Naive thymus-derived CD4-positive, alpha-beta T cell (primary cell): ENCODE measurements around the gene KIF26B. TPM values are rescaled to one million over a fixed set of nuclear protein-coding genes. Genes with fewer than 3 reads are reported as not detected.

Experiments
- ATAC-seq: fragments of 150-1000 bp; cut with Tn5 transposase; 2 replicates; pipeline ENCODE4 v1.10.0; 2021; ENCODE audit warnings: mild to moderate bottlenecking, moderate library complexity
- CTCF ChIA-PET: fragments of 350-600 bp; sonication (Branson Sonifier 250); formaldehyde crosslinking; loops from one replicate; lab custom pipeline; 2021; ENCODE audit warnings: antibody characterized with exemption; lab: Charles Lee
- POLR2A ChIA-PET: fragments of 350-600 bp; sonication (Branson Sonifier 250); formaldehyde crosslinking; loops from one replicate; lab custom pipeline; 2021; ENCODE audit warnings: antibody characterized with exemption, inconsistent platforms; lab: Charles Lee
- DNase-seq, 9 donors: peaks; one replicate each; pipeline versions ENCODE4 v3.0.0 to v3.0.0-alpha.2; 2020 to 2022; ENCODE audit warnings: mixed read lengths in 1 of 9
- H3K27ac ChIP-seq: one replicate; pipeline ENCODE4 v1.7.0; 2013; ENCODE audit warnings: mild to moderate bottlenecking, low read depth, low read length, moderate library complexity
- H3K27me3 ChIP-seq, 2 donors: one replicate each; pipeline ENCODE4 v1.7.0; 2013; ENCODE audit warnings: low read length in 2 of 2, mild to moderate bottlenecking in 2 of 2, moderate library complexity in 2 of 2; ENCODE audit not compliant: control insufficient read depth in 2 of 2, insufficient read depth in 2 of 2
- H3K36me3 ChIP-seq, 3 experiments: 1 replicate in 2 of 3; 2 replicates in 1 of 3; pipeline ENCODE4 v1.7.0; 2013; ENCODE audit warnings: low read length in 3 of 3, mild to moderate bottlenecking in 3 of 3, moderate library complexity in 1 of 3; ENCODE audit not compliant: insufficient read depth in 3 of 3, control insufficient read depth in 2 of 3
- H3K4me1 ChIP-seq, 2 donors: one replicate each; pipeline ENCODE4 v1.7.0; 2013; ENCODE audit warnings: low read length in 2 of 2, mild to moderate bottlenecking in 2 of 2, moderate library complexity in 1 of 2; ENCODE audit not compliant: control insufficient read depth in 2 of 2, insufficient read depth in 2 of 2
- H3K4me3 ChIP-seq: 2 replicates; pipeline ENCODE4 v1.7.0; 2013; ENCODE audit warnings: mild to moderate bottlenecking, low read length
- H3K9me3 ChIP-seq, 3 experiments: 1 replicate in 2 of 3; 2 replicates in 1 of 3; pipeline ENCODE4 v1.7.0; 2013; ENCODE audit warnings: low read length in 3 of 3; ENCODE audit not compliant: control insufficient read depth in 2 of 3
- H3K27ac Mint-ChIP-seq, 9 donors: one replicate each; pipeline ENCODE4 v1.8.0; 2020 to 2022; ENCODE audit warnings: mixed read lengths in 9 of 9, mild to moderate bottlenecking in 8 of 9, moderate library complexity in 5 of 9, inconsistent platforms in 2 of 9
- H3K27me3 Mint-ChIP-seq, 5 donors: one replicate each; pipeline ENCODE4 v1.8.0; 2021 to 2022; ENCODE audit warnings: mixed read lengths in 5 of 5, mild to moderate bottlenecking in 1 of 5
- H3K36me3 Mint-ChIP-seq, 5 donors: one replicate each; pipeline ENCODE4 v1.8.0; 2020 to 2022; ENCODE audit warnings: mixed read lengths in 5 of 5, mild to moderate bottlenecking in 3 of 5, inconsistent platforms in 1 of 5
- H3K4me1 Mint-ChIP-seq, 7 donors: one replicate each; pipeline ENCODE4 v1.8.0; 2020 to 2022; ENCODE audit warnings: mixed read lengths in 7 of 7, mild to moderate bottlenecking in 3 of 7, inconsistent platforms in 1 of 7
- H3K4me3 Mint-ChIP-seq, 10 donors: one replicate each; pipeline ENCODE4 v1.8.0; 2020 to 2022; ENCODE audit warnings: mild to moderate bottlenecking in 10 of 10, mixed read lengths in 10 of 10, moderate library complexity in 6 of 10, inconsistent platforms in 2 of 10
- H3K9me3 Mint-ChIP-seq, 11 donors: one replicate each; pipeline ENCODE4 v1.8.0; 2020 to 2022; ENCODE audit warnings: mixed read lengths in 11 of 11, mild to moderate bottlenecking in 4 of 11, inconsistent platforms in 1 of 11, moderate library complexity in 1 of 11
- intact Hi-C, 2 donors: fragments of 100-400 bp; cut with micrococcal nuclease; formaldehyde crosslinking; loops; one replicate each; pipeline ENCODE4 v1.15.1; 2023
- polyA plus RNA-seq, 2 donors: library from polyadenylated mRNA; unstranded; fragments of 300-500 nt; fragmentation: Illumina TruSeq; gene quantifications; one replicate each; pipeline ENCODE4 v1.2.3, GENCODE V29; 2021
- total RNA-seq, 6 experiments: library from RNA in 5 of 6; stranded (reverse) in 5 of 6; gene quantifications; 1 replicate in 5 of 6; 2 replicates in 1 of 6; pipeline ENCODE4 v1.2.3 and lab custom pipeline; 2021 to 2026

Gene KIF26B
- total and polyA plus RNA-seq, 7 experiments from 2014 or later, result 0.06 to 0.24 (median 0.21) TPM; not detected in 4

DNA sequence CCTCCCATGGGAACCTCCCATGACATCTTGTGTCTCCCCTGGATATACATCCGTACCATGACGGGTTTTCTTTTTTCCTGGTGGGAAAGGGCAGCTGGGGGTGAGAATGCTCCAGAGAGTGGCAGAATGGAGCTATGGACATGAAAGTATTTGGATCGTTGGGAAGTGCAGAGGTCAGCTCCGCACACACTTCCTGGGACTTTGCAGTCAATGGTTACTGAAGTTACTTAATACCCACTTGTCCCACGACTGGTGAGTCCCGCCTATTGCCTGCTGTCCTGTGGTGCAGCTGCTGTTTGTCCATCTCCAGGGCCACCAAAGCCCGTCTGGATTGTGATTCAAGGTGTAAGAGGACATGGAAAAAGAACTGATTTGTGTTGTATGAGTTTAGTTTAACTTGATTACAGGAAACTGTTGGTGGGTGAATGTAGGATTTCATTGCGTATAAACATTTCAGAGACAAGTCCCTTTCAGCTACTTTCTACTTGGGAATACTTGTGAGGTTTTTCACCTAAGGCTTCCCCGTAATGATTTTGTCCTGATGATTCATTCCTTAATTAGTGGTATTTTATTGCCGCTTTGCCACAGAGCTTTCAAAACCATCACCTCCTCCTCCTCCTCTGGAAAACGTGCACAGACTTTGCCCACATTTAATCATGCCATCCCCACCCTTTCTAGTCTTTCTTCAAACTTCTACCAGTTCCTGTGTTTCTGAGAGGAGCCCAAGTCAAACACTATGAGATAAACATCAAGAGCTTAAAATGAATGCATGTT lies 308.8 kb downstream of the KIF26B start:
- Histone ChIP-seq H3K9me3 (no peaks in the 10 kb centered on the region), H3K4me3 (no peak overlapping the region), H3K36me3 (no peaks in the 10 kb centered on the region), H3K27me3 (no peaks in the 10 kb centered on the region), H3K27ac (no peak overlapping the region), H3K4me1 (no peaks in the 10 kb centered on the region)
- DNase-seq, result no peak
- ATAC-seq, result no peak
- CTCF ChIA-PET, result no interaction called here
- H3K27me3 Mint-ChIP-seq, result peaks cover 0 to 20% (median 6%) of the 10 kb centered on the region in 5 donors
- H3K36me3 Mint-ChIP-seq, result no peaks in the 10 kb centered on the region
- peaks cover 0 to 1% (median 0%) of the 10 kb centered on the region in 7 donors for H3K4me1 Mint-ChIP-seq
- no peak overlapping the region for H3K27ac Mint-ChIP-seq
- intact Hi-C loops, result no loop called here
- peaks cover 0 to 4% (median 0%) of the 10 kb centered on the region in 11 donors for H3K9me3 Mint-ChIP-seq
- POLR2A ChIA-PET, result no interaction called here
- no peak overlapping the region for H3K4me3 Mint-ChIP-seq

DNA sequence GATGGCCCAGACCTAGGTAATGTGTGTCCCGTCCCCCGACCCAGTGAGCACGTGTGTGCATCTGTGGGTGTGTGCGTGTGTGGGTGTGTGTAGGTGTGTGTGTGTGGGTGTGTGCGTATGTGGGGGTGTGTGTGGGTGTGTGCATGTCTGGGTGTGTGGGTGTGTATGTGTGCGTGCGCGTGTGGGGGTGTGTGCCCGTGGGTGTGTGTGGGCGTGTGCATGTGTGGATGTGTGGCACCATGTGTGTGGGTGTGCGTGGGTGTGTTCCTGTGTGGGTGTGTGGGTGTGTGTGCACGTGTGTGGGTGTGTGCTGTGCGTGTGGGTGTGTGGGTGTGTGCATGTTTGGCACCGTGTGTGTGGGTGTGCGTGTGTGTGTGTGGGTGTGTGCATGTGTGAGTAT lies 309.5 kb downstream of the KIF26B start:
- Mint-ChIP-seq H3K4me1 (peaks cover 0 to 1% (median 0%) of the 10 kb centered on the region in 7 donors), H3K36me3 (no peaks in the 10 kb centered on the region), H3K27ac (no peak overlapping the region), H3K27me3 (peaks cover 0 to 20% (median 5%) of the 10 kb centered on the region in 5 donors), H3K9me3 (peaks cover 0 to 4% (median 0%) of the 10 kb centered on the region in 11 donors), H3K4me3 (no peak overlapping the region)
- Histone ChIP-seq H3K27me3 (no peaks in the 10 kb centered on the region), H3K4me3 (no peak overlapping the region), H3K9me3 (no peaks in the 10 kb centered on the region), H3K4me1 (no peaks in the 10 kb centered on the region), H3K27ac (no peak overlapping the region), H3K36me3 (no peaks in the 10 kb centered on the region)
- ATAC-seq, result peak; percentile 32
- intact Hi-C loops, result no loop called here
- ChIA-PET CTCF (no interaction called here), POLR2A (no interaction called here)
- no peak for DNase-seq

DNA sequence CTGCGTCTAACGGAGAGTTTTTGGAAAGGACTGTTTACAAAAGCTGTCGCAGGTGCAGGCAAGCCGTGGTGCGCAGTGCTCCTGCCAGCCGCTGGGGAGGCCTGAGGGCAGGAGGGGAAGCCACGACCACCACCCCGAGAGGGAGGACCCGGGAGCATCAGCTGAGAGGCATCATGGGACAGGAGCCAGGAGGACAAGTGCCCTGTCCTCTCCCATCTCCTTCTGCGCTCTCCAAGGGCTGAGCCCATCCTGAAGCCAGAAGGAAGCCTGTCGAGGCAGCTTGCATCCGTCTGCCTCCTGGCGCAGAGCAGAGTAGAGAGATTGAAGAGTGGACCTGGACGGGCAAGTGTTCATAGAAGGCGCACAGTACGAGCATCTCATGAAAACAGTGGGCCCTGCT lies 310.9 kb downstream of the KIF26B start:
- Histone ChIP-seq H3K36me3 (no peaks in the 10 kb centered on the region), H3K4me3 (no peak overlapping the region), H3K9me3 (no peaks in the 10 kb centered on the region), H3K27ac (no peak overlapping the region), H3K27me3 (no peaks in the 10 kb centered on the region), H3K4me1 (no peaks in the 10 kb centered on the region)
- DNase-seq (no peak), ATAC-seq (no peak)
- Mint-ChIP-seq H3K27me3 (peaks cover 0 to 14% (median 4%) of the 10 kb centered on the region in 5 donors), H3K27ac (no peak overlapping the region), H3K4me3 (no peak overlapping the region), H3K4me1 (peaks cover 0 to 1% (median 0%) of the 10 kb centered on the region in 7 donors), H3K9me3 (peaks cover 0 to 8% (median 0%) of the 10 kb centered on the region in 11 donors), H3K36me3 (no peaks in the 10 kb centered on the region)
- intact Hi-C loops, result no loop called here
- CTCF ChIA-PET, result no interaction called here
- POLR2A ChIA-PET, result no interaction called here

DNA sequence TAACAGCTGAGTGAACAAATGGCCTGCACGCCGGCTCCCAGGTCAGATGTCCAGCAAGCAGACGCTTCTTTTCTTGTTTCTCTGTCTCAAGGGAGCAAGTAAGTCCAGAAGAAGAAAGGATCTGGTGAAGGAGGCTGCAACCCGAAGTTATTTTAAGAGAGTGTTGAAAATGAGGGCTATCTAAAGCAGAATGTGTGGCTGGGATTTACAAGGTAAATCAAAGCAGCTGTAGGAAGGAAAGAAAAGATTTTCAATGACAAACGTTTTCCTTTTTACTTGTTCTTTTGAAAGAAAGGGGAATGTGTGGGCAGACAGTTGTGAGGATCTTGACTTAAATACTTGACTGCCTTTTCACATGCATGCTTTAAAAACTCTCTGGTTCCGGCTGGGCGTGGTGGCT lies 311.5 kb downstream of the KIF26B start:
- Histone ChIP-seq H3K9me3 (no peaks in the 10 kb centered on the region), H3K4me1 (no peaks in the 10 kb centered on the region), H3K27me3 (no peaks in the 10 kb centered on the region), H3K36me3 (no peaks in the 10 kb centered on the region), H3K27ac (no peak overlapping the region), H3K4me3 (no peak overlapping the region)
- ATAC-seq (no peak), DNase-seq (no peak)
- POLR2A ChIA-PET, result no interaction called here
- Mint-ChIP-seq H3K4me1 (peaks cover 0 to 1% (median 0%) of the 10 kb centered on the region in 7 donors), H3K36me3 (no peaks in the 10 kb centered on the region), H3K27me3 (peaks cover 0 to 8% (median 4%) of the 10 kb centered on the region in 5 donors), H3K4me3 (no peak overlapping the region), H3K27ac (no peak overlapping the region), H3K9me3 (peaks cover 0 to 8% (median 0%) of the 10 kb centered on the region in 11 donors)
- CTCF ChIA-PET, result no interaction called here
- intact Hi-C loops, result no loop called here

DNA sequence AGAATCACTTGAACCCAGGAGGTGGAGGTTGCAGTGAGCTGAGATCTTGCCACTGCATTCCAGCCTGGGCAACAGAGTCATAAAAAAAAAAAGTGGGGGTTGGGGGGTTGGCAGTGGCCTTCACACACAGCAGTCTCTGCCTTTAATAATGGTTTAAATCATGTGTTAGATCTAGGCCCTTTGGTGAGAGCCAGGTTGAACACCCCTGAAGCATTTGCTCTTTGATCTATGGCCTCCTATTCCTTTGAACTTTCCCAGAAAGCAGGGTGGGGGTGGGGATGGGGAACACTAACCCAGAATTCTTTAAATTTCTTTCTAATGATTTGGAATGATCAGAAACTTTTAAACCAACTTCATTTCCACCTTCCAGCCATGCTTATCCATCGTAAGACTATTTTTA lies 313.0 kb downstream of the KIF26B start:
- POLR2A ChIA-PET, result no interaction called here
- Mint-ChIP-seq H3K4me1 (no peaks in the 10 kb centered on the region), H3K36me3 (no peaks in the 10 kb centered on the region), H3K4me3 (no peak overlapping the region), H3K27me3 (no peaks in the 10 kb centered on the region), H3K27ac (no peak overlapping the region), H3K9me3 (peaks cover 0 to 8% (median 0%) of the 10 kb centered on the region in 11 donors)
- CTCF ChIA-PET, result no interaction called here
- Histone ChIP-seq H3K27me3 (no peaks in the 10 kb centered on the region), H3K36me3 (no peaks in the 10 kb centered on the region), H3K9me3 (no peaks in the 10 kb centered on the region), H3K4me1 (no peaks in the 10 kb centered on the region), H3K27ac (no peak overlapping the region), H3K4me3 (no peak overlapping the region)
- intact Hi-C loops, result no loop called here
- no peak for DNase-seq
- no peak for ATAC-seq

DNA sequence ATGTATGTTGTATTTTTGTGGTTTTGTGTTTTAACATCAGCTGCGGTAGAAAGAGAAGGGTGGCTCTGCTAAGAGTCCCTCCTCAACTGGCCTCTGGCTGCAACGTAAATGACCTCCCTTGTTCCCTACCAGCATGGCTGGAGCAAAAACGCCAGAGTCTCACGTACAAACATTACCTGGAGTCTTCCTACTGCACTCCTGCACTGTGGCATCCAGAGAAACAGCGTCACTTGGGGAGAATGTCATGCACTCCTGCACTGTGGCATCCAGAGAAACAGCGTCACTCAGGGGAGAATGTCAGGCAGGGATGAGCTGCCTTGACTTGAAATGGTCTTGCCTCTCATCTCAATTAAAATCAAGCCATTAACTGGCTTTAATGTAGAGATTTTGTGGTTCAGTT lies 314.2 kb downstream of the KIF26B start:
- Histone ChIP-seq H3K27me3 (no peaks in the 10 kb centered on the region), H3K36me3 (no peaks in the 10 kb centered on the region), H3K4me1 (no peaks in the 10 kb centered on the region), H3K27ac (no peak overlapping the region), H3K4me3 (no peak overlapping the region), H3K9me3 (no peaks in the 10 kb centered on the region)
- H3K27ac Mint-ChIP-seq, result no peak overlapping the region
- H3K27me3 Mint-ChIP-seq, result no peaks in the 10 kb centered on the region
- DNase-seq (no peak), ATAC-seq (no peak)
- no peaks in the 10 kb centered on the region for H3K4me1 Mint-ChIP-seq
- H3K9me3 Mint-ChIP-seq, result peaks cover 0 to 6% (median 0%) of the 10 kb centered on the region in 11 donors
- ChIA-PET POLR2A (no interaction called here), CTCF (no interaction called here)
- no peak overlapping the region for H3K4me3 Mint-ChIP-seq
- intact Hi-C loops, result no loop called here
- H3K36me3 Mint-ChIP-seq, result no peaks in the 10 kb centered on the region

DNA sequence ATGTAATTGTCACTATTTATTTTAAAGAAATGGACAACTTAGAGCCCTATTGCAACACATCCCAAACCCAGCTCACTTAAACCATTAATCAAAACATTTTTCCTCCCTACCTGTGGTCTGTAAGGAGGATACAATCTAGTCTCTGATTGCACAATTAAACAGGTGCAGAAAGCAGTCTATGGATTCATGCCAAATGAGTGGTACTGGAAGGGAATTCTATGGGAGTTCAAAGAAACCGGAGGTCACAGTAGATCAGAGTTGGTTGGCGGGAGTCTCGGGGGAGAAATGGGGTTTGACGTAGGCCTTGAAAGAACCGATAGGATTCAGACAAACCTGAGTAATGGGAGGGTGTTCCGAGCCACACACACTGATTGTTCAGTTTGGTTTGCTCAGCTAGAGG lies 314.9 kb downstream of the KIF26B start:
- H3K9me3 ChIP-seq, result no peaks in the 10 kb centered on the region
- no peak overlapping the region for H3K27ac Mint-ChIP-seq
- no peak overlapping the region for H3K27ac ChIP-seq
- ATAC-seq (no peak), DNase-seq (no peak)
- H3K9me3 Mint-ChIP-seq, result peaks cover 0 to 7% (median 0%) of the 10 kb centered on the region in 11 donors
- H3K27me3 ChIP-seq, result no peaks in the 10 kb centered on the region
- H3K36me3 Mint-ChIP-seq, result peaks cover 0 to 2% (median 0%) of the 10 kb centered on the region in 5 donors
- intact Hi-C loops, result no loop called here
- no peak overlapping the region for H3K4me3 ChIP-seq
- H3K36me3 ChIP-seq, result no peaks in the 10 kb centered on the region
- H3K4me1 ChIP-seq, result no peaks in the 10 kb centered on the region
- no peaks in the 10 kb centered on the region for H3K4me1 Mint-ChIP-seq
- no peak overlapping the region for H3K4me3 Mint-ChIP-seq
- POLR2A ChIA-PET, result no interaction called here
- peaks cover 0 to 3% (median 0%) of the 10 kb centered on the region in 5 donors for H3K27me3 Mint-ChIP-seq
- CTCF ChIA-PET, result no interaction called here
